ENCODE results near the gene SLC35F4.

Gene SLC35F4

GRCh38 chr14:57865403-57866198, at the start of gene SLC35F4:
Gene SLC35F4 (minus strand): TSS chr14:57866092.
- peaks cover 0 to 7% of the 10 kb centered on the region in 2 donors for H3K27me3 ChIP-seq (ENCODE audit: control insufficient read depth in 2 of 2, insufficient read depth in 2 of 2, low read length in 2 of 2)
- H3K4me1 ChIP-seq (ENCODE audit: control insufficient read depth in 2 of 2, insufficient read depth in 2 of 2, low read length in 2 of 2), result no peaks in the 10 kb centered on the region
- no peak within 1 kb of the TSS for H3K27ac ChIP-seq (ENCODE audit: low read depth in 2 of 2, low read length in 2 of 2)
- H3K36me3 ChIP-seq (ENCODE audit: control insufficient read depth in 2 of 2, insufficient read depth in 2 of 2, low read length in 2 of 2), result no peaks in the 10 kb centered on the region
- H3K9ac ChIP-seq (ENCODE audit: low read depth in 1 of 2, low read length in 2 of 2), result no peak within 1 kb of the TSS
- H3K9me3 ChIP-seq (ENCODE audit: control insufficient read depth in 2 of 2, low read length in 2 of 2), result no peaks in the 10 kb centered on the region
- no peak within 1 kb of the TSS for H3K4me3 ChIP-seq (ENCODE audit: low read length in 2 of 2)

DNA sequence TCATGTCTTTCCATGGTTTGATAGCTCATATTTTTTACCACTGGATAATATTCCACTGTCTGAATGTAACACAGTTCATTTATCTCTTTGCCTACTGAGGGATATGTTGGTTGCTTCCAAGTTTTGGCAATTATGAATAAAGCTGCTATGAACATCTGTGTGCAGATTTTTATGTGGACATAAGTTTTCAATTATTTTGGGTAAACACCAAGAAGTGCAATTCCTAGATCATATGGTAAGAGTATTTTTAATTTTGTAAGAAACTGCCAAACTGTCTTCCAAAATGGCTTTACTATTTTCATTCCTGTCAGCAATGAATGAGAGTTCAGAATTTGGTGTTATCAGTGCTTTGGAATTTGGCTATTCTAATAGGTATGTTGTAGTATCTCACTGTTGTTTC, 43.7 kb upstream of the SLC35F4 start:
- no peak overlapping the region for H3K9ac ChIP-seq (ENCODE audit: low read depth in 1 of 2, low read length in 2 of 2)
- H3K36me3 ChIP-seq (ENCODE audit: control insufficient read depth in 2 of 2, insufficient read depth in 2 of 2, low read length in 2 of 2), result no peaks in the 10 kb centered on the region
- H3K27ac ChIP-seq (ENCODE audit: low read depth in 2 of 2, low read length in 2 of 2), result no peak overlapping the region
- H3K4me1 ChIP-seq (ENCODE audit: control insufficient read depth in 2 of 2, insufficient read depth in 2 of 2, low read length in 2 of 2), result no peaks in the 10 kb centered on the region
- no peaks in the 10 kb centered on the region for H3K27me3 ChIP-seq (ENCODE audit: control insufficient read depth in 2 of 2, insufficient read depth in 2 of 2, low read length in 2 of 2)
- H3K9me3 ChIP-seq (ENCODE audit: control insufficient read depth in 2 of 2, low read length in 2 of 2), result no peaks in the 10 kb centered on the region
- H3K4me3 ChIP-seq (ENCODE audit: low read length in 2 of 2), result no peak overlapping the region

DNA sequence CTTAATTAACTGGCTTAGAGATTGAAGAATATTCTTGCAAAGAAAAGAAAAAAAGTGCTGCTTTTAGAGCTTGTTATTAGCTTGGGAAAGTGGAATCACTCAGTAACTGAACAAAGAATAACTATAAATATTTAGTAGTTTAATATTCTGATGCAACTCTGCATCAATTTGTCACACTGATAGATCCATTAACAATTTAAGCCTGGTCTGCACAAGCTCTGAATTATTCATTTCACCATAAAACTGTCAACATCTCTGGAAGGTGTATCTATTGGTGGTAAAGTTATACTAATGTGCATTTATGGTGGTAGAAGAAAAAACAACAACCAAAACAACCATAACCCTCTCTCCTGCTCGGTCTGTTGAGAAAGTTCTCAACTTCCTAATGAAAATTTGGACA, 38.1 kb upstream of the SLC35F4 start:
- Histone ChIP-seq H3K36me3 (ENCODE audit: control insufficient read depth in 2 of 2, insufficient read depth in 2 of 2, low read length in 2 of 2) (no peaks in the 10 kb centered on the region), H3K4me1 (ENCODE audit: control insufficient read depth in 2 of 2, insufficient read depth in 2 of 2, low read length in 2 of 2) (no peaks in the 10 kb centered on the region), H3K4me3 (ENCODE audit: low read length in 2 of 2) (no peak overlapping the region), H3K27me3 (ENCODE audit: control insufficient read depth in 2 of 2, insufficient read depth in 2 of 2, low read length in 2 of 2) (no peaks in the 10 kb centered on the region), H3K9me3 (ENCODE audit: control insufficient read depth in 2 of 2, low read length in 2 of 2) (no peaks in the 10 kb centered on the region), H3K27ac (ENCODE audit: low read depth in 2 of 2, low read length in 2 of 2) (no peak overlapping the region), H3K9ac (ENCODE audit: low read depth in 1 of 2, low read length in 2 of 2) (no peak overlapping the region)

DNA sequence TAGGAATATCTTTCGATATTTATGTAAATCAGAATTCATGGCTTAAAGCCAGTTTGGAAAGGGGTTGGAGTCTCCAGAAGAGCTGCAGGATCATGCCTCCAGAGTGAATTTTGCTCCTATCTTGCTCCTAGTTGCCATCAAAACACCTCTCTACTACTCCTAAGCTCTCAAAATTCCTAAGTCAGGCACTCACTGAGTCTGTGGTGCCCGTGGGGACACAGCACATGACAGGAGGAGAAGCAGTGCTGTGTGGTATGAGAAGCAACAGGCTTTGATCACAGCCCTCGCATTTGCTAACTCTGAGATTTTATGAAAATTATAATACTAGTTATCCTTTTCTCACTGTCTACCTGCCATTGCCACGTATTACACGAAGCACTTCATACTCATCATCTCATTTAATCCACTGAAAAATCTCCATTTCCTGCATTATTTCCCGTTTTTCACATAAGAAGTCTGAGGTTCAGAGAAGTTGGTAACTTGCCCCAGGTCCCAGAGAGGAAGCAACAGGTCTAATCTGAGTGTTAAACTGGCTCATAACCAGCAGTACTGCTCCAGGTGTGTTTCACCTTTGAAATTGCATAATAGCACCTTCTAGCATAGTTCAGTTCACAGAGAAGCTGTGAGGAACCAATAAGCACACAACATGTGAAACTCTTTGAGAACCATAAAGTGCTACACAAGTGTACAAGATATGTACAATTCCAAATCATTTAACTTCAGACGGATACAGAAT, 33.1 kb upstream of the SLC35F4 start:
- no peaks in the 10 kb centered on the region for H3K27me3 ChIP-seq (ENCODE audit: control insufficient read depth in 2 of 2, insufficient read depth in 2 of 2, low read length in 2 of 2)

GRCh38 chr14:57897144-57897748, 31.4 kb upstream of the SLC35F4 start:
- Histone ChIP-seq H3K27me3 (ENCODE audit: control insufficient read depth in 2 of 2, insufficient read depth in 2 of 2, low read length in 2 of 2) (no peaks in the 10 kb centered on the region), H3K9me3 (ENCODE audit: control insufficient read depth in 2 of 2, low read length in 2 of 2) (no peaks in the 10 kb centered on the region), H3K4me3 (ENCODE audit: low read length in 2 of 2) (no peak overlapping the region), H3K27ac (ENCODE audit: low read depth in 2 of 2, low read length in 2 of 2) (no peak overlapping the region), H3K9ac (ENCODE audit: low read depth in 1 of 2, low read length in 2 of 2) (no peak overlapping the region), H3K4me1 (ENCODE audit: control insufficient read depth in 2 of 2, insufficient read depth in 2 of 2, low read length in 2 of 2) (no peaks in the 10 kb centered on the region), H3K36me3 (ENCODE audit: control insufficient read depth in 2 of 2, insufficient read depth in 2 of 2, low read length in 2 of 2) (no peaks in the 10 kb centered on the region)

More for the DNA sequence above, 33.1 kb upstream of the SLC35F4 start:
- no peaks in the 10 kb centered on the region for H3K4me1 ChIP-seq (ENCODE audit: control insufficient read depth in 2 of 2, insufficient read depth in 2 of 2, low read length in 2 of 2)
- no peaks in the 10 kb centered on the region for H3K36me3 ChIP-seq (ENCODE audit: control insufficient read depth in 2 of 2, insufficient read depth in 2 of 2, low read length in 2 of 2)
- H3K9me3 ChIP-seq (ENCODE audit: control insufficient read depth in 2 of 2, low read length in 2 of 2), result no peaks in the 10 kb centered on the region
- H3K27ac ChIP-seq (ENCODE audit: low read depth in 2 of 2, low read length in 2 of 2), result no peak overlapping the region
- no peak overlapping the region for H3K4me3 ChIP-seq (ENCODE audit: low read length in 2 of 2)
- H3K9ac ChIP-seq (ENCODE audit: low read depth in 1 of 2, low read length in 2 of 2), result no peak overlapping the region

GRCh38 chr14:57889245-57889644, 23.4 kb upstream of the SLC35F4 start:
- no peaks in the 10 kb centered on the region for H3K36me3 ChIP-seq (ENCODE audit: control insufficient read depth in 2 of 2, insufficient read depth in 2 of 2, low read length in 2 of 2)

DNA sequence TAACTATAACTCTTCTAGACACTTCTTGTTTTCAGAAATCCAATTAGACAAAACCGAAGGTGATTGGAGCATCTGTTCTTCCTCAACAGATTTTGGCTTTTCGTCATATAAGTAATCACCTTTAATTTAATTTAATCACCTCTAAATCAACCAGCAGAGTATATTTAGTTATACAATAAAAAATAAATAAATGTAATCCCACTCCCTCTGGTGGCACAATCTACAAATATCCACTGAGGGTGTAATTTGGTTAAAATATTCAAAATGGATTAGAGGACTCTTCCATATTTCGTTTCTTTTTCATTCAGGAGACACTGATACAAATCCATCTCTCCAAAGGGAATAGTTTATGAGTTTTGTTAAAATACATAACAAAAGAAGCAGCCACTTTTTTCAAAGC, 18.3 kb upstream of the SLC35F4 start:
- no peaks in the 10 kb centered on the region for H3K9me3 ChIP-seq (ENCODE audit: control insufficient read depth in 2 of 2, low read length in 2 of 2)
- no peak overlapping the region for H3K9ac ChIP-seq (ENCODE audit: low read depth in 1 of 2, low read length in 2 of 2)
- no peaks in the 10 kb centered on the region for H3K27me3 ChIP-seq (ENCODE audit: control insufficient read depth in 2 of 2, insufficient read depth in 2 of 2, low read length in 2 of 2)
- H3K36me3 ChIP-seq (ENCODE audit: control insufficient read depth in 2 of 2, insufficient read depth in 2 of 2, low read length in 2 of 2), result no peaks in the 10 kb centered on the region
- no peak overlapping the region for H3K4me3 ChIP-seq (ENCODE audit: low read length in 2 of 2)
- no peak overlapping the region for H3K27ac ChIP-seq (ENCODE audit: low read depth in 2 of 2, low read length in 2 of 2)
- H3K4me1 ChIP-seq (ENCODE audit: control insufficient read depth in 2 of 2, insufficient read depth in 2 of 2, low read length in 2 of 2), result no peaks in the 10 kb centered on the region

More at GRCh38 chr14:57889245-57889644, 23.4 kb upstream of the SLC35F4 start:
- Histone ChIP-seq H3K9ac (ENCODE audit: low read depth in 1 of 2, low read length in 2 of 2) (no peak overlapping the region), H3K27me3 (ENCODE audit: control insufficient read depth in 2 of 2, insufficient read depth in 2 of 2, low read length in 2 of 2) (no peaks in the 10 kb centered on the region), H3K4me3 (ENCODE audit: low read length in 2 of 2) (no peak overlapping the region), H3K27ac (ENCODE audit: low read depth in 2 of 2, low read length in 2 of 2) (no peak overlapping the region), H3K4me1 (ENCODE audit: control insufficient read depth in 2 of 2, insufficient read depth in 2 of 2, low read length in 2 of 2) (no peaks in the 10 kb centered on the region), H3K9me3 (ENCODE audit: control insufficient read depth in 2 of 2, low read length in 2 of 2) (no peaks in the 10 kb centered on the region)

- Histone ChIP-seq H3K9ac (ENCODE audit: low read depth in 1 of 2, low read length in 2 of 2) (no peak overlapping the region), H3K27me3 (ENCODE audit: control insufficient read depth in 2 of 2, insufficient read depth in 2 of 2, low read length in 2 of 2) (no peaks in the 10 kb centered on the region), H3K4me1 (ENCODE audit: control insufficient read depth in 2 of 2, insufficient read depth in 2 of 2, low read length in 2 of 2) (no peaks in the 10 kb centered on the region), H3K4me3 (ENCODE audit: low read length in 2 of 2) (no peak overlapping the region), H3K9me3 (ENCODE audit: control insufficient read depth in 2 of 2, low read length in 2 of 2) (no peaks in the 10 kb centered on the region), H3K36me3 (ENCODE audit: control insufficient read depth in 2 of 2, insufficient read depth in 2 of 2, low read length in 2 of 2) (no peaks in the 10 kb centered on the region), H3K27ac (ENCODE audit: low read depth in 2 of 2, low read length in 2 of 2) (no peak overlapping the region)
These were observed 17.2 kb upstream of the SLC35F4 start for GRCh38 chr14:57883061-57883460.

DNA sequence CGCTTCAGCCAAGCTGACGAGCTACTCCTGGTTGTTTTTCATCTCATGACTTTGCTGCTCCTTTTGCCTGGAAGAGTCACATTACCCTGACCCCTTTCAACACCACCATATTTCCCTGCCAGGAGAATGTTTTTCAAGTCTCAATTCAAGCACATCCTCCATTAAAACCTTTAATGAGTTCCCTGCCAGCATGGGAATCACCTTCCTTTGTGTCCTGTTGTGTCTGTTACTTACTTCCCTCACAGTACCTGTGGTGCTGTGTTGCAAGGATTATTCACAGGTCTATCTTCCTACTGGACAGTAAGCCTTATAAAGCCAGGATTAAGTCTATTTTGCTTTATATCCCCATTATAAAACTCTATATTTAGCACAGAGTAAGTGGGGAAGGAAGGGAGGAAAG, 13.6 kb upstream of the SLC35F4 start:
- no peaks in the 10 kb centered on the region for H3K9me3 ChIP-seq (ENCODE audit: control insufficient read depth in 2 of 2, low read length in 2 of 2)
- no peaks in the 10 kb centered on the region for H3K27me3 ChIP-seq (ENCODE audit: control insufficient read depth in 2 of 2, insufficient read depth in 2 of 2, low read length in 2 of 2)
- H3K9ac ChIP-seq (ENCODE audit: low read depth in 1 of 2, low read length in 2 of 2), result no peak overlapping the region
- H3K4me1 ChIP-seq (ENCODE audit: control insufficient read depth in 2 of 2, insufficient read depth in 2 of 2, low read length in 2 of 2), result no peaks in the 10 kb centered on the region
- no peak overlapping the region for H3K27ac ChIP-seq (ENCODE audit: low read depth in 2 of 2, low read length in 2 of 2)
- no peak overlapping the region for H3K4me3 ChIP-seq (ENCODE audit: low read length in 2 of 2)
- no peaks in the 10 kb centered on the region for H3K36me3 ChIP-seq (ENCODE audit: control insufficient read depth in 2 of 2, insufficient read depth in 2 of 2, low read length in 2 of 2)

DNA sequence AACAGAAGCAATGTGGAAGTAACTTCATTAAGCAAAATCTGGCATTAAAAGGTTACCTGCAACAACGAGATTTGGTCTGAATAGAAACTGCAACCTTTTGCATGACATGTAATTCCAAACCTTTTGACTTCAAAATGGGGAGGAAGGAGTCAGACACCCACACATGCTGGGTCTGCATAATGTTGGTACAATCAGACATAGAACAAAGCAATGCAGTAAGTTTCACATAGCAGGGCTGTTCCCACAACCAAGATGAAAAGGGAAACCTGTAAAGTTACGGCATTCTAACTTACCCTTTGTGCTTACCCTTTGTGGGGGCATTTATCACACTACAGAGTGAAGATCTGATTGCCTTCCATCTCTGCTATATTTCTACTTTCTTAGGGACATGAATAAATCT, 10.1 kb upstream of the SLC35F4 start:
- no peak overlapping the region for H3K9ac ChIP-seq (ENCODE audit: low read depth in 1 of 2, low read length in 2 of 2)
- no peak overlapping the region for H3K4me3 ChIP-seq (ENCODE audit: low read length in 2 of 2)
- H3K9me3 ChIP-seq (ENCODE audit: control insufficient read depth in 2 of 2, low read length in 2 of 2), result no peaks in the 10 kb centered on the region
- H3K36me3 ChIP-seq (ENCODE audit: control insufficient read depth in 2 of 2, insufficient read depth in 2 of 2, low read length in 2 of 2), result no peaks in the 10 kb centered on the region
- H3K4me1 ChIP-seq (ENCODE audit: control insufficient read depth in 2 of 2, insufficient read depth in 2 of 2, low read length in 2 of 2), result no peaks in the 10 kb centered on the region
- no peaks in the 10 kb centered on the region for H3K27me3 ChIP-seq (ENCODE audit: control insufficient read depth in 2 of 2, insufficient read depth in 2 of 2, low read length in 2 of 2)
- no peak overlapping the region for H3K27ac ChIP-seq (ENCODE audit: low read depth in 2 of 2, low read length in 2 of 2)
